GM21786 (cell line): Measurements from ENCODE around the gene AGAP1.

ENCODE experiments used
- ATAC-seq: cut with Tn5 transposase; IDR thresholded peaks from one replicate; pipeline ENCODE4 v1.9.1; 2021; ENCODE audit not compliant: unreplicated experiment

AGAP1 gene

GRCh38 chr2:235566415-235566814 is 72.6 kb downstream of the AGAP1 start:
- ATAC-seq, result no peak

GRCh38 chr2:235566931-235567495 is 73.2 kb downstream of the AGAP1 start:
- no peak for ATAC-seq

GRCh38 chr2:235567842-235568241 is 74.0 kb downstream of the AGAP1 start:
- ATAC-seq, result no peak

GRCh38 chr2:235568431-235568830 is 74.6 kb downstream of the AGAP1 start:
- ATAC-seq, result no peak

GRCh38 chr2:235569837-235570236 is 76.0 kb downstream of the AGAP1 start:
- no peak for ATAC-seq

- ATAC-seq, result no peak
Observed at GRCh38 chr2:235570256-235570655, 76.4 kb downstream of the AGAP1 start.

- no peak for ATAC-seq
Observed at GRCh38 chr2:235570966-235571692, 77.3 kb downstream of the AGAP1 start.

GRCh38 chr2:235572592-235572991 is 78.7 kb downstream of the AGAP1 start:
- ATAC-seq, result no peak

- ATAC-seq, result no peak
Observed at GRCh38 chr2:235573331-235574221, 79.7 kb downstream of the AGAP1 start.

GRCh38 chr2:235575431-235575830 is 81.6 kb downstream of the AGAP1 start:
- ATAC-seq, result no peak

GRCh38 chr2:235575904-235576303 is 82.1 kb downstream of the AGAP1 start:
- ATAC-seq, result no peak

- no peak for ATAC-seq
Observed at GRCh38 chr2:235576337-235576910, 82.6 kb downstream of the AGAP1 start.

- ATAC-seq, result no peak
Observed at GRCh38 chr2:235577404-235578330, 83.8 kb downstream of the AGAP1 start.

GRCh38 chr2:235579128-235579527 is 85.3 kb downstream of the AGAP1 start:
- ATAC-seq, result no peak

GRCh38 chr2:235580426-235581157 is 86.7 kb downstream of the AGAP1 start:
- no peak for ATAC-seq

- no peak for ATAC-seq
Observed at GRCh38 chr2:235582081-235582686, 88.3 kb downstream of the AGAP1 start.

GRCh38 chr2:235582729-235583128 is 88.9 kb downstream of the AGAP1 start:
- ATAC-seq, result no peak

- no peak for ATAC-seq
Observed at GRCh38 chr2:235583144-235583543, 89.3 kb downstream of the AGAP1 start.

GRCh38 chr2:235583925-235584637 is 90.2 kb downstream of the AGAP1 start:
- ATAC-seq, result no peak
